GM18508 (cell line): Measurements from ENCODE around the gene TMEM205.
A peak's percentile ranks its signal among the peaks of the same experiment; 100 is the strongest.
"Not testable (repeated sequence)": the region's sequence is repeated elsewhere in the genome, so short reads cannot be mapped to it uniquely, and the experiment has no call there.

ENCODE experiments used
- ATAC-seq: cut with Tn5 transposase; IDR thresholded peaks from one replicate; pipeline ENCODE4 v1.9.1; 2021; ENCODE audit warnings: moderate number of reproducible peaks; ENCODE audit not compliant: insufficient read depth, unreplicated experiment

Gene TMEM205

GRCh38 chr19:11346104-11346940 is at the start of gene TMEM205, which contains the start of gene CCDC159:
TSS of gene TMEM205 (minus strand) at chr19:11346268. CDS start at chr19:11345619, 649 bp downstream.
TSS of gene CCDC159 (plus strand) at chr19:11346519. CDS start at chr19:11346607, 88 bp downstream.
- peak; percentile 69 for ATAC-seq

- no peak for ATAC-seq
Measured at GRCh38 chr19:11390933-11391680, 45.0 kb upstream of the TMEM205 start.

- ATAC-seq = no peak
Measured at GRCh38 chr19:11390359-11390758, 44.3 kb upstream of the TMEM205 start.

GRCh38 chr19:11387162-11388034 is 41.3 kb upstream of the TMEM205 start:
- no peak for ATAC-seq

GRCh38 chr19:11384778-11385129 is 38.7 kb upstream of the TMEM205 start:
- ATAC-seq = no peak

GRCh38 chr19:11383706-11384048 is 37.6 kb upstream of the TMEM205 start:
- ATAC-seq = no peak

GRCh38 chr19:11382898-11383705 is 37.0 kb upstream of the TMEM205 start:
- ATAC-seq = no peak

- peak; percentile 58 for ATAC-seq
Measured at GRCh38 chr19:11380653-11381537, 34.8 kb upstream of the TMEM205 start.

- no peak for ATAC-seq
Measured at GRCh38 chr19:11379857-11380350, 33.8 kb upstream of the TMEM205 start.

- ATAC-seq = not testable (repeated sequence)
Measured at GRCh38 chr19:11379269-11379845, 33.3 kb upstream of the TMEM205 start.

GRCh38 chr19:11378319-11379189 is 32.5 kb upstream of the TMEM205 start:
- ATAC-seq = no peak

- ATAC-seq = no peak
Measured at GRCh38 chr19:11377756-11378155, 31.7 kb upstream of the TMEM205 start.

- ATAC-seq = no peak
Measured at GRCh38 chr19:11377237-11377636, 31.2 kb upstream of the TMEM205 start.

GRCh38 chr19:11375143-11375948 is 29.3 kb upstream of the TMEM205 start:
- no peak for ATAC-seq

- peak; percentile 77 for ATAC-seq
Measured at GRCh38 chr19:11374433-11375142, 28.5 kb upstream of the TMEM205 start, which contains the start of gene SWSAP1. TSS of gene SWSAP1 (plus strand) at chr19:11374666. CDS start at chr19:11374681, 15 bp downstream.
